GM12878 (cell line): ENCODE results near the gene PPP1R15A.

Source experiments
- ATF3 ChIP-seq: IDR thresholded peaks from 2 replicates; pipeline ENCODE4 v1.6.1; 2011; ENCODE audit warnings: low read depth, mild to moderate bottlenecking, low read length, moderate library complexity, borderline replicate concordance; ENCODE audit errors: extremely low read depth
- CTCF ChIP-seq, 3 experiments: IDR thresholded peaks in 2 of 3; conservative IDR thresholded peaks in 1 of 3; 2 replicates each; pipeline ENCODE4 v1.5.1; 2011; ENCODE audit warnings: low read depth in 3 of 3, low read length in 3 of 3, mild to moderate bottlenecking in 3 of 3, control low read depth in 2 of 3, moderate library complexity in 2 of 3, inconsistent platforms in 1 of 3, mixed read lengths in 1 of 3; ENCODE audit not compliant: control insufficient read depth in 2 of 3, insufficient read depth in 1 of 3; ENCODE audit errors: extremely low read depth in 1 of 3
- GABPA ChIP-seq: IDR thresholded peaks from 2 replicates; pipeline ENCODE4 v1.6.1; 2014; ENCODE audit warnings: antibody characterized with exemption, low read depth, mild to moderate bottlenecking, inconsistent platforms
- SIN3A ChIP-seq: IDR thresholded peaks from 2 replicates; pipeline ENCODE4 v1.6.1; 2012; ENCODE audit warnings: low read depth, low read length, improper control_type of control experiment
- USF2 ChIP-seq: IDR thresholded peaks from 2 replicates; pipeline ENCODE4 v1.6.1; 2011; ENCODE audit warnings: low read depth, low read length, improper control_type of control experiment, borderline replicate concordance

GRCh38 chr19:48913114-48913889 lies 41.1 kb downstream of the PPP1R15A start:
- TF ChIP-seq GABPA (no peak), ATF3 (0 out of 2 replicates have a peak, but pooled peaks have one; percentile 11), USF2 (no peak), SIN3A (no peak), CTCF (IDR thresholded peaks at IDR 0.05 in 2 of 3, conservative IDR thresholded peaks at IDR 0.05 in 1 of 3; ENCODE audit: control insufficient read depth in 2 of 3, extremely low read depth in 1 of 3, insufficient read depth in 1 of 3, low read depth in 3 of 3, low read length in 3 of 3) (no peak)
